Ovary (tissue), 3 donors: ENCODE data around the gene OXCT2.

ENCODE experiments used
- CTCF ChIP-seq, 3 donors: fragments of 450-650 bp in 2 of 3; fragments of 200-600 bp in 1 of 3; IDR thresholded peaks; one replicate each; pipeline versions ENCODE4 v1.5.1 to v1.8.0; 2016 to 2022; ENCODE audit warnings: antibody characterized with exemption in 3 of 3, mild to moderate bottlenecking in 1 of 3
- POLR2A ChIP-seq: fragments of 450-650 bp; IDR thresholded peaks from one replicate; pipeline ENCODE4 v1.6.1; 2017; ENCODE audit warnings: antibody characterized with exemption, mild to moderate bottlenecking, moderate library complexity
- donor health status: DM: no; HTN: no; CAD: no.

GRCh38 chr1:39755965-39756659 is 15.0 kb downstream of the OXCT2 start:
- TF ChIP-seq POLR2A: no peak
- no peak for TF ChIP-seq CTCF (IDR thresholded peaks at IDR 0.05)
